Suprapubic skin (tissue), 4 donors: ENCODE measurements around the gene MARCHF3.

Source experiments
- CTCF ChIP-seq, 2 donors: fragments of 200-600 bp in 1 of 2; fragments of 450-650 bp in 1 of 2; sonication (generic) in 1 of 2; IDR thresholded peaks; one replicate each; pipeline ENCODE4 v1.5.1; 2016 to 2019; ENCODE audit warnings: antibody characterized with exemption in 2 of 2, mild to moderate bottlenecking in 1 of 2, moderate library complexity in 1 of 2
- EP300 ChIP-seq: sonication (generic); formaldehyde crosslinking; IDR thresholded peaks from one replicate; pipeline ENCODE4 v1.6.1; 2017; ENCODE audit warnings: antibody characterized with exemption
- POLR2AphosphoS5 ChIP-seq, 3 donors: sonication (generic); formaldehyde crosslinking; IDR thresholded peaks; one replicate each; pipeline ENCODE4 v1.6.1; 2017; ENCODE audit warnings: antibody characterized with exemption in 3 of 3

DNA sequence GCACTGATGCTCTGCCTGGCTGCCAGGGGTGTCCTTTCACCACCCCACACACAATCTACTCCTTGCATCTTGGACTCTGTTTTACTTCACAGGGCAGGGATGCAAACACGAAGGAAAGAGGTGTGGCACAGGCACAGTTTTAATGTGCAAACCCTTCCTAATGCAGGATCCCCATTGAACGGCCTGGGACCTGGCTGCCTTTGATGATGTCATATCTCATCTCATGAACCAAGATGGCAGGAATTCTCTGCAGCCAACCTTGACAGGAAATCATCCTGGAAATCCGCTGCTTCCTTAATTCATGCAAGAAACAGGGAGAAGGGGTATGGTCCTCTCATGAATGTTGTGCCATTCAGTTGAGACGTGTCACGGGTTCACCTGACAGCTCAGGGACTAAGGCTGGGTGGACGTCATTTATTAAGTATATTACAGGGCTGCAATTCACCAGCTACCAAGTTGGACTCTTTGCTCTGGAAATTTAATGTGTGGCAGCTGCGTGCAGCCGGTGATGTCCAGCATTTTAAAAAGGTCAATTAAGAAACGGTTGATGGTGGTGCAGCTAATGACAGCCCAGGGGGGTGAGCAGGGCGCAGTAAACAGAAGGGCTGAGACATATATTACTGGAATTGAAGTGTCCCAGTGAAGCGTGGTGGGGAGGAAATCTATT is 161.9 kb downstream of the MARCHF3 start:
- no peak for TF ChIP-seq CTCF (IDR thresholded peaks at IDR 0.05)
- no peak for TF ChIP-seq POLR2AphosphoS5 (IDR thresholded peaks at IDR 0.05)
- TF ChIP-seq EP300: no peak
